DOHH2 (cell line): Measurements from ENCODE around the gene HOXA9.

ENCODE experiments used
- CTCF ChIP-seq: fragments of 200-600 bp; sonication (generic); IDR thresholded peaks from one replicate; pipeline ENCODE4 v1.5.1; 2014; ENCODE audit warnings: antibody characterized with exemption, mild to moderate bottlenecking, low read depth, low read length; ENCODE audit not compliant: poor library complexity, severe bottlenecking
- EZH2phosphoT487 ChIP-seq: fragments of 200-600 bp; sonication (generic); IDR thresholded peaks from 2 replicates; pipeline ENCODE4 v1.6.1; 2017; ENCODE audit warnings: borderline replicate concordance, mild to moderate bottlenecking, antibody characterized with exemption, low read length, moderate library complexity, mixed read lengths

GRCh38 chr7:27212497-27213432 is 47.4 kb upstream of the HOXA9 start:
- TF ChIP-seq CTCF (no peak), EZH2phosphoT487 (no peak)
